GM19397 (cell line): ENCODE data around the gene NAAA.
"Not testable (repeated sequence)": the region's sequence is repeated elsewhere in the genome, so short reads cannot be mapped to it uniquely, and the experiment has no call there.

Experiments used
- ATAC-seq: cut with Tn5 transposase; IDR thresholded peaks from one replicate; pipeline ENCODE4 v1.9.1; 2021; ENCODE audit warnings: mild to moderate bottlenecking, moderate library complexity; ENCODE audit not compliant: unreplicated experiment

Gene NAAA

GRCh38 chr4:75920327-75920726 lies 20.5 kb downstream of the NAAA start:
- no peak for ATAC-seq

GRCh38 chr4:75919920-75920319 lies 20.9 kb downstream of the NAAA start:
- no peak for ATAC-seq

GRCh38 chr4:75916091-75916661 lies 24.6 kb downstream of the NAAA start:
- ATAC-seq: no peak

GRCh38 chr4:75912968-75913367 lies 27.8 kb downstream of the NAAA start:
- ATAC-seq: no peak

- ATAC-seq: not testable (repeated sequence)
These were observed 30.0 kb downstream of the NAAA start for GRCh38 chr4:75910831-75911230.

GRCh38 chr4:75909405-75909804 lies 31.4 kb downstream of the NAAA start:
- ATAC-seq: no peak

- ATAC-seq: no peak
These were observed 32.3 kb downstream of the NAAA start for GRCh38 chr4:75908555-75908954.

- ATAC-seq: no peak
These were observed 32.8 kb downstream of the NAAA start for GRCh38 chr4:75907966-75908365.

GRCh38 chr4:75904076-75904475 lies 36.7 kb downstream of the NAAA start:
- ATAC-seq: no peak

- ATAC-seq: no peak
These were observed 38.5 kb downstream of the NAAA start, which contains the start of gene PPEF2 for GRCh38 chr4:75902352-75902751. Gene PPEF2, minus strand, starts transcription at chr4:75902452. Its CDS starts 6,127 bp downstream, at chr4:75896325.

- no peak for ATAC-seq
These were observed 42.3 kb downstream of the NAAA start for GRCh38 chr4:75898536-75898935.

GRCh38 chr4:75895744-75896314 lies 45.0 kb downstream of the NAAA start:
- no peak for ATAC-seq

- ATAC-seq: no peak
These were observed 48.3 kb downstream of the NAAA start for GRCh38 chr4:75892508-75892907.

GRCh38 chr4:75891611-75892010 lies 49.2 kb downstream of the NAAA start:
- no peak for ATAC-seq

- ATAC-seq: no peak
These were observed 51.1 kb downstream of the NAAA start for GRCh38 chr4:75889537-75890199.

GRCh38 chr4:75886104-75886503 lies 54.7 kb downstream of the NAAA start:
- no peak for ATAC-seq

- no peak for ATAC-seq
These were observed 59.3 kb downstream of the NAAA start for GRCh38 chr4:75881476-75881875.

- ATAC-seq: no peak
These were observed 60.5 kb downstream of the NAAA start for GRCh38 chr4:75880278-75880677.

- no peak for ATAC-seq
These were observed 62.5 kb downstream of the NAAA start for GRCh38 chr4:75878246-75878756.

GRCh38 chr4:75876218-75876617 lies 64.6 kb downstream of the NAAA start:
- ATAC-seq: no peak

GRCh38 chr4:75869100-75869499 lies 71.7 kb downstream of the NAAA start:
- ATAC-seq: no peak

GRCh38 chr4:75867130-75867529 lies 73.7 kb downstream of the NAAA start:
- ATAC-seq: no peak
